Measurements from ENCODE around the gene CDHR3. TPM values are rescaled to one million over a fixed set of nuclear protein-coding genes. Genes with fewer than 3 reads are reported as not detected.

Gene CDHR3
- total and polyA plus RNA-seq, 2 of the 8 experiments (the other 6 are each of a cell fraction or from before 2014, with no cell fraction given): 6.4 to 6.8 TPM

DNA sequence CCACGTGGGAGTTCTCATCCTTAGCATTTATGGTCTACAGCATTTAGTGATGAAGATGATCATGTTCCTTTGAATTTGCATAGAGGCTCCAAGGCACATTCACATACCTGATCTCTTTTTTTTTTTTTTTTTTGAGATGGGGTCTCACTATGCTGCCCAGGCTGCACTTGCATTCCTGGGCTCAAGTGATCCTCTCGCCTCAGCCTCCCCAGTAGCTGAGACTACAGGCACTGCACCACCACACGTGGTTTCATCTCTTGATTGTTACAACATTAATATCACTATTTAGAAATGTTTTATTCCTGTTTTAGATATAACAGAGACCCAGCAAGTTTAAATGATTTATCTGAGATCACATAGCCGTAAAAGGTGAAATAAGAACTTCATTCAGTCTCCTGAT, 13.8 kb downstream of the CDHR3 start:
- POLR2A ChIA-PET (ENCODE audit: partially characterized antibody): no interaction called here
- Histone ChIP-seq H2BK5ac (ENCODE audit: low read depth, low read length) (no peak overlapping the region), H2AK5ac (ENCODE audit: low read depth, low read length) (no peak overlapping the region), H3K4me2 (ENCODE audit: insufficient read depth in 1 of 2, low read depth in 2 of 2, low read length in 2 of 2) (no peak overlapping the region), H2BK15ac (ENCODE audit: low read length) (no peak overlapping the region), H3K36me3 (ENCODE audit: control insufficient read depth in 2 of 4, insufficient read depth in 4 of 4, low read length in 3 of 4) (no peaks in the 10 kb centered on the region), H3K4me3 (ENCODE audit: extremely low read depth in 1 of 4, insufficient read depth in 2 of 4, low read depth in 3 of 4, low read length in 4 of 4) (no peak overlapping the region), H3K4me1 (replicated peaks in 1 of 4; ENCODE audit: control insufficient read depth in 3 of 4, insufficient read depth in 4 of 4, low read length in 3 of 4) (peaks cover 4 to 14% (median 8%) of the 10 kb centered on the region in 4 experiments), H2AFZ (ENCODE audit: low read length) (no peak overlapping the region), H3K14ac (ENCODE audit: insufficient read length) (no peak overlapping the region), H3K79me1 (ENCODE audit: low read depth, low read length) (no peaks in the 10 kb centered on the region), H3K23ac (ENCODE audit: insufficient read length) (no peak overlapping the region), H2BK120ac (replicated peaks; ENCODE audit: low read depth, low read length) (no peak overlapping the region), H4K91ac (replicated peaks; ENCODE audit: insufficient read length, low read length) (no peak overlapping the region), H4K8ac (ENCODE audit: extremely low read depth, insufficient read depth, low read length) (no peak overlapping the region), H2BK20ac (ENCODE audit: low read length) (no peak overlapping the region), H3K18ac (ENCODE audit: extremely low read depth, low read length) (no peak overlapping the region), H3K4ac (replicated peaks; ENCODE audit: insufficient read length, low read depth, low read length) (no peak overlapping the region), H3K9ac (replicated peaks in 1 of 4; ENCODE audit: extremely low read depth in 1 of 4, low read depth in 3 of 4, low read length in 3 of 4) (no peak overlapping the region), H3K27ac (ENCODE audit: low read depth, low read length) (no peak overlapping the region), H3K27me3 (replicated peaks in 1 of 4; ENCODE audit: control insufficient read depth in 3 of 4, extremely low read depth in 1 of 4, insufficient read depth in 3 of 4, low read length in 3 of 4) (no peaks in the 10 kb centered on the region), H3K23me2 (ENCODE audit: low read depth, low read length) (no peaks in the 10 kb centered on the region; the same call in 1 of the 2 replicates), H4K20me1 (replicated peaks in 1 of 2; ENCODE audit: control insufficient read depth in 1 of 2, insufficient read depth in 2 of 2, low read length in 2 of 2) (no peaks in the 10 kb centered on the region), H3K56ac (replicated peaks; ENCODE audit: insufficient read length, low read depth, low read length) (no peak overlapping the region), H3K79me2 (ENCODE audit: control insufficient read depth in 1 of 2, insufficient read depth in 2 of 2, low read length in 2 of 2) (no peaks in the 10 kb centered on the region), H2BK12ac (ENCODE audit: low read depth, low read length) (no peak overlapping the region), H4K5ac (ENCODE audit: insufficient read length, low read depth, low read length) (no peak overlapping the region), H3K9me3 (ENCODE audit: insufficient read depth in 2 of 2, low read depth in 1 of 2, low read length in 1 of 2) (no peaks in the 10 kb centered on the region)
- WGBS, 2 experiments (ENCODE audit: extremely low coverage in 1 of 2, insufficient coverage in 1 of 2, insufficient read length in 1 of 2, insufficient replicate concordance in 2 of 2, low coverage in 1 of 2, low lambda C conversion rate in 2 of 2, missing lambda C conversion rate in 1 of 2): 79% methylated on average over 3 of the region's 4 CpGs; no CpG with 5 or more reads in 1 of the 2 experiments
- no peak for TF ChIP-seq SIX5 (IDR thresholded peaks at IDR 0.05; ENCODE audit: low read depth, low read length)
- no peak for TF ChIP-seq TAF7 (optimal IDR thresholded peaks at IDR 0.05; ENCODE audit: borderline replicate concordance, low read depth, low read length)
- TF ChIP-seq SP4 (IDR thresholded peaks at IDR 0.05; ENCODE audit: low read length): no peak
- no peak for DNase-seq (ENCODE audit: low read depth in 1 of 2, low spot score in 2 of 2)
- CTCF ChIA-PET (ENCODE audit: partially characterized antibody): interaction anchor here (1.0 to 2.5 kb wide), 6 partner anchors 11 to 65 kb away, joined by 3 to 9 read pairs (median 5); no protein-coding TSS in a partner anchor
- no peak for FAIRE-seq
